Spleen (tissue), 7 donors: ENCODE measurements around the gene CST11.

Experiments
- POLR2A ChIP-seq, 3 donors: fragments of 450-650 bp; IDR thresholded peaks; one replicate each; pipeline ENCODE4 v1.5.1; 2017; ENCODE audit warnings: antibody characterized with exemption in 3 of 3, mild to moderate bottlenecking in 1 of 3
- TF ChIP-seq, protein P1 (sequence below), 11 experiments: fragments of 200-600 bp in 7 of 11; fragments of 450-650 bp in 4 of 11; sonication (generic) in 4 of 11; IDR thresholded peaks in 8 of 11; conservative IDR thresholded peaks in 3 of 11; 1 replicate in 7 of 11; 2 replicates in 4 of 11; pipeline versions ENCODE4 v1.4.0 to v1.8.0; 2016 to 2021; ENCODE audit warnings: antibody characterized with exemption in 11 of 11, inconsistent platforms in 4 of 11, mild to moderate bottlenecking in 1 of 11
- donor health status: DM: no; HTN: no; CAD: no; lungs with moderate emphysema.
- donor health status: DM: no; HTN: no; CAD: no.
- donor health status: DM: no; HTN: no; CAD: no.

GRCh38 chr20:23438661-23439060 is 14.0 kb downstream of the CST11 start:
- no peak for TF ChIP-seq POLR2A (IDR thresholded peaks at IDR 0.05)
- TF ChIP-seq, protein P1, sequence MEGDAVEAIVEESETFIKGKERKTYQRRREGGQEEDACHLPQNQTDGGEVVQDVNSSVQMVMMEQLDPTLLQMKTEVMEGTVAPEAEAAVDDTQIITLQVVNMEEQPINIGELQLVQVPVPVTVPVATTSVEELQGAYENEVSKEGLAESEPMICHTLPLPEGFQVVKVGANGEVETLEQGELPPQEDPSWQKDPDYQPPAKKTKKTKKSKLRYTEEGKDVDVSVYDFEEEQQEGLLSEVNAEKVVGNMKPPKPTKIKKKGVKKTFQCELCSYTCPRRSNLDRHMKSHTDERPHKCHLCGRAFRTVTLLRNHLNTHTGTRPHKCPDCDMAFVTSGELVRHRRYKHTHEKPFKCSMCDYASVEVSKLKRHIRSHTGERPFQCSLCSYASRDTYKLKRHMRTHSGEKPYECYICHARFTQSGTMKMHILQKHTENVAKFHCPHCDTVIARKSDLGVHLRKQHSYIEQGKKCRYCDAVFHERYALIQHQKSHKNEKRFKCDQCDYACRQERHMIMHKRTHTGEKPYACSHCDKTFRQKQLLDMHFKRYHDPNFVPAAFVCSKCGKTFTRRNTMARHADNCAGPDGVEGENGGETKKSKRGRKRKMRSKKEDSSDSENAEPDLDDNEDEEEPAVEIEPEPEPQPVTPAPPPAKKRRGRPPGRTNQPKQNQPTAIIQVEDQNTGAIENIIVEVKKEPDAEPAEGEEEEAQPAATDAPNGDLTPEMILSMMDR (IDR thresholded peaks at IDR 0.05 in 8 of 11, conservative IDR thresholded peaks at IDR 0.05 in 3 of 11), result no peak
